GM18499 (cell line): Measurements from ENCODE around the gene COA3.

Experiments used
- ATAC-seq: cut with Tn5 transposase; IDR thresholded peaks from one replicate; pipeline ENCODE4 v1.9.1; 2021; ENCODE audit warnings: moderate number of reproducible peaks; ENCODE audit not compliant: insufficient read depth, unreplicated experiment

The COA3 gene

GRCh38 chr17:42798383-42799380 lies at the start of gene COA3, which contains the start of gene CNTD1:
Gene COA3 (minus strand): TSS chr17:42798704. CDS start chr17:42798681, 23 bp downstream.
Gene CNTD1 (plus strand): TSS chr17:42798861. CDS start chr17:42799068, 207 bp downstream.
- ATAC-seq: no peak

DNA sequence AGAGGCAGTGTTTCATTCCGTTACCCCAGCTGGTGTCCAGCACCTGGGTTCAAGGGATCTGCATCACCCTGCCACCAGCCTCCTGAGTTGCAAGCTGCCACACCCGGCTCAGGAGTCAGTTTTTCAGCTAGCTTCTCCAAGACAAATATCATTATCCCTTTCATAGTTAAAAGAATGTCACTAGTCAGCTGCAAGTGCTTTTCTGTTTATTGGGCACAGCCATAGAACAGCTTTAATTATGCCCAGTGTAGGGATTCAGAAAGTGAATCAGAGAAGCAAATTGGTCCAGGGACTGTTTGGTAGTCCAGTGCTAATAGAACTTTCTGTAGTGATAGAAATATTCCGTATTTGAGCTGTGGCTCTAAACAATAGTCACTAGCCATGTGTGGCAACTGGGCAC lies 49.6 kb upstream of the COA3 start:
- ATAC-seq: no peak

GRCh38 chr17:42846594-42847280 lies 48.2 kb upstream of the COA3 start:
- ATAC-seq: no peak

DNA sequence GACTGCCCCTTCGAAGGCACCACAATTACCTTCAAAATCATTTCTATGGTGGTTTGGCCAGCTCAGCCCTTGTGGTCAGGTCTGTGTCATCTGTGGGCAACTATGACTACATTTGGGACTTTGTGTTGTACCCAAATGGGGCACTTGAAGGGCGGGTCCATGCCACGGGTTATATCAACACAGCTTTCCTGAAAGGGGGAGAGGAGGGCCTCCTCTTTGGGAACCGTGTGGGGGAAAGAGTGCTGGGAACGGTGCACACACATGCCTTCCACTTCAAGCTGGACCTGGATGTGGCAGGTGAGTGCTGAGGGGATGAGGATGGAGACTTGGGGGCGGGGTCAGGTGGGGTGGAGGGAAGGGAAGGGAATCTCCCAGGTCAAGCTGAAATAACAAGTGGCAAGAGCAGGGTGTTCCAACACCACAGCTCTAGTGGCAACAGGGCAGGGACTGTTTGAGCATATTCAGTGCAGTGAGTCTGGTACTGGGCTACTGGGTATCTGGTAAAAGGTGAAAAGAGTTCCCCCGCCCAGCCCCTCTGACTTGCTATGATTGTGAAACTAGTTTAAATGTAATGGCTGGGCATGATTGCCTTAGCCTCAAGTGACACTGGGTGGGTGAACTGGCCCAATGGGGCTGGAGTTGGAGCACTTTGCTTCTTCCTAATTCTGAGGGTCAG lies 47.6 kb upstream of the COA3 start:
- ATAC-seq: no peak

- no peak for ATAC-seq
Observed at GRCh38 chr17:42845556-42845917, 47.0 kb upstream of the COA3 start.

- ATAC-seq: no peak
Observed at GRCh38 chr17:42844761-42845555, 46.5 kb upstream of the COA3 start.

DNA sequence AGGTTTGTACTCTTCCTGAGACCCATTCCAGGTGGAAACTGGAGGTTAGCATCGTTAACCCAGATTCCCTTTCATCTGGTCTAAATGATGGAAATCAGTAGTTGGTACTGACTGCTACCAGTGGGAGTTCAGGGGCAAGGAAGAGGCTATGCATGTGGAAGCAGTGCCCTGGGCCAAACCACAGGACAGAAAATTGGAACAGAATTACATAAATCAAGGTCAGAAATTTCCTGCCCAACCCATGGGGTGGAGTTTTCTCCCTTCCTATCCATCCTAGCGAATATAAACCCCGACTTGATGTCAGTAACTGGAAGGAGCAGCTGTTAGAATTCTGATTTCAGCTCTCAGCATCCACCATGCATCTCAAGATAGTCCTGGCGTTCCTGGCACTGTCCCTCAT lies 45.8 kb upstream of the COA3 start, which contains the start of gene AOC2:
TSS of gene AOC2 (plus strand) at position 310 of the 400 bp plus-strand sequence. CDS start at position 357, 47 bp downstream.
- ATAC-seq: no peak

GRCh38 chr17:42843358-42843934 lies 44.9 kb upstream of the COA3 start:
- no peak for ATAC-seq

DNA sequence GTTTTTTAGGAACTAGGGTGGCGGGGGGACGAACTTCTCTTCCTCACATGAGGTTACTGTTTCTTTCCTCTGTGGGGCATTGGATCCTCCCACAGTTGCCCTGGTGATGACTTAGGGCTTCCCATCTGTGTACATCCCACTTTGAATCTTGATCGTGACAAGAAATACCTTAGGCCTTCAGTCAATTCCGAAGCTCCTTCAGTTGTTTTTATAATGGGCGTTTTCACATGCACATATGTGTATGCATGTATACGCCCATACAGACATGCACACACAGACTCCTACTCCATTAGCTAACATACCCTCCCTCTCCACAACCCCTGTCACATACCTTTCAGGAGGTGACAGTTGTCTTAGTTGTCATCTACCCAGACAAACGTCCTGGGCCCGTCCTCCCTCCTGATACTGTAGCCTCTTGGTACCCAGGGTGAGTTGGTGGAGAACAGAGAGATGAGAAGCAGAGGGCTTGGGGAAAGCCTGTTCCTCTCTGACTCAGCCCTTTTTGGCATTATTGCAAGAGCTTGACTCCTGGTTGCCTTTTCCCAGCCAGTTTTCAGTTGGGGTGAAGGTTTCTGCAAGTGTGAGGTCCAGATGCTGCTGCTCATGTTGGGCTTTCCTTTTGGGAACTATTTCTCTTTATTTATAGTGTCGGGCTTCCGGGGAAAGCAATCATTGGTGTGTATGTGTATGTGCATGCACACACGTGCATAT lies 43.6 kb upstream of the COA3 start:
- ATAC-seq: no peak

DNA sequence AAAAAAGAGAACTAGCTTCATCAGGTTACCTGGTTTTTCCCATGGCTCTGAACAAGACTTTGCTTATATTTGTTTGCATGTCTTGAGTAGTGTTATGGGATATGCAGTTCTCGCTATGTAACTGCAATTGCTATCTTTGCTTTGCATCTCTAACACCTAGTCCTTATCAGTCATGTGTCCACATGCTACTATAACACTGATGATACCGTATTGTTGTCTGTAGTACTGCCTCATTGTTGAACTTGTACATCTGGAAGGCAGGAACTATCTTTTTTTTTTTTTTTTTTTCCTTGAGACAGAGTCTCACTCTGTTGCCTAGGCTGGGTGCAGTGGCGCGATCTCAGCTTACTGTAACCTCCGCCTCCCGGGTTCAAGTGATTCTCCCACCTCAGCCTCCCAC lies 37.2 kb upstream of the COA3 start:
- ATAC-seq: no peak

- no peak for ATAC-seq
Observed at GRCh38 chr17:42833767-42834422, 35.4 kb upstream of the COA3 start.

- ATAC-seq: no peak
Observed at GRCh38 chr17:42832934-42833766, 34.6 kb upstream of the COA3 start, which contains the start of gene PSME3. Gene PSME3 (plus strand): TSS chr17:42833397. CDS start chr17:42833632, 235 bp downstream.

- no peak for ATAC-seq
Observed at GRCh38 chr17:42832213-42832933, 33.9 kb upstream of the COA3 start.

GRCh38 chr17:42830971-42831370 lies 32.5 kb upstream of the COA3 start:
- no peak for ATAC-seq

DNA sequence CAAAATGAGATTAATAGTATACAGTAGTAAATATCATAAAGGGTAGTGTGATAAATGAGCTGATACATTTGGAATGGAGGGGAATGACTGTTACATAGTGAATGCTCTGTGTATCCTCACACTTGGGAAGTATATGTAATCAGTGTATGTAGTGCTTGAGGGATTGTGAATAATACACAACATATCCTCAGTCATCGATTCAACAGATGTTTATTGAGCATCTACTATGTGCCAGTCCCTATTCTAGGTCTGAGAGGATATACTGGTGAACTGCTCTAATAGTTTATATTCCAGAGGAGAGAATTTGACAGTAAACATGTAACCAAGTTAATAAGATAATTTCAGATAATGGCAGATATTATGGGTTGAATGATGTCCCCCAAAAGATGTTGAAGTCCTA lies 29.0 kb upstream of the COA3 start:
- no peak for ATAC-seq

GRCh38 chr17:42821176-42821575 lies 22.7 kb upstream of the COA3 start:
- no peak for ATAC-seq
